GM12874 (cell line): ENCODE data around the gene DAPK1.

Experiments used
- CTCF ChIP-seq: IDR thresholded peaks from 2 replicates; pipeline ENCODE4 v1.5.1; 2011; ENCODE audit warnings: low read depth, mild to moderate bottlenecking, control low read depth, low read length, moderate library complexity; ENCODE audit not compliant: insufficient read depth

DAPK1 gene

GRCh38 chr9:87520172-87520683 lies 22.6 kb downstream of the DAPK1 start:
- TF ChIP-seq CTCF, result no peak

GRCh38 chr9:87521834-87522233 lies 24.2 kb downstream of the DAPK1 start:
- TF ChIP-seq CTCF, result no peak

- no peak for TF ChIP-seq CTCF
Measured at GRCh38 chr9:87524061-87524460, 26.4 kb downstream of the DAPK1 start.

- TF ChIP-seq CTCF, result no peak
Measured at GRCh38 chr9:87525546-87526303, 28.1 kb downstream of the DAPK1 start.

- no peak for TF ChIP-seq CTCF
Measured at GRCh38 chr9:87527211-87527916, 29.7 kb downstream of the DAPK1 start.

- no peak for TF ChIP-seq CTCF
Measured at GRCh38 chr9:87528969-87529368, 31.3 kb downstream of the DAPK1 start.

- TF ChIP-seq CTCF, result no peak
Measured at GRCh38 chr9:87529671-87530070, 32.0 kb downstream of the DAPK1 start.
